Breast epithelium (tissue), 3 donors: ENCODE results near the gene THBS1.

ENCODE experiments used
- POLR2A ChIP-seq: fragments of 450-650 bp; IDR thresholded peaks from one replicate; pipeline ENCODE4 v1.6.1; 2016; ENCODE audit warnings: antibody characterized with exemption, mild to moderate bottlenecking, moderate library complexity
- TF ChIP-seq, protein P1 (sequence below), 3 donors: fragments of 450-650 bp; IDR thresholded peaks; one replicate each; pipeline ENCODE4 v1.5.1; 2016 to 2017; ENCODE audit warnings: antibody characterized with exemption in 3 of 3, mild to moderate bottlenecking in 3 of 3, moderate library complexity in 3 of 3

GRCh38 chr15:39623529-39623931 is 42.7 kb downstream of the THBS1 start:
- TF ChIP-seq POLR2A, result no peak
- TF ChIP-seq, protein P1, sequence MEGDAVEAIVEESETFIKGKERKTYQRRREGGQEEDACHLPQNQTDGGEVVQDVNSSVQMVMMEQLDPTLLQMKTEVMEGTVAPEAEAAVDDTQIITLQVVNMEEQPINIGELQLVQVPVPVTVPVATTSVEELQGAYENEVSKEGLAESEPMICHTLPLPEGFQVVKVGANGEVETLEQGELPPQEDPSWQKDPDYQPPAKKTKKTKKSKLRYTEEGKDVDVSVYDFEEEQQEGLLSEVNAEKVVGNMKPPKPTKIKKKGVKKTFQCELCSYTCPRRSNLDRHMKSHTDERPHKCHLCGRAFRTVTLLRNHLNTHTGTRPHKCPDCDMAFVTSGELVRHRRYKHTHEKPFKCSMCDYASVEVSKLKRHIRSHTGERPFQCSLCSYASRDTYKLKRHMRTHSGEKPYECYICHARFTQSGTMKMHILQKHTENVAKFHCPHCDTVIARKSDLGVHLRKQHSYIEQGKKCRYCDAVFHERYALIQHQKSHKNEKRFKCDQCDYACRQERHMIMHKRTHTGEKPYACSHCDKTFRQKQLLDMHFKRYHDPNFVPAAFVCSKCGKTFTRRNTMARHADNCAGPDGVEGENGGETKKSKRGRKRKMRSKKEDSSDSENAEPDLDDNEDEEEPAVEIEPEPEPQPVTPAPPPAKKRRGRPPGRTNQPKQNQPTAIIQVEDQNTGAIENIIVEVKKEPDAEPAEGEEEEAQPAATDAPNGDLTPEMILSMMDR (IDR thresholded peaks at IDR 0.05), result no peak
